ENCODE data around the gene TBL3. TPM values are rescaled to one million over a fixed set of nuclear protein-coding genes. Genes with fewer than 3 reads are reported as not detected.

TBL3 gene
- total and polyA plus RNA-seq, 9 of the 15 experiments (the other 6 are each of a cell fraction or from before 2014, with no cell fraction given) = 0.97 to 117 (median 24.5) TPM

GRCh38 chr16:1984347-1985225 is 12.7 kb downstream of the TBL3 start (continued):
- TF ChIP-seq RERE (CRISPR knock-in tag; IDR thresholded peaks at IDR 0.05; ENCODE audit: borderline replicate concordance) = no peak
- TF ChIP-seq NR0B1 (IDR thresholded peaks at IDR 0.05; ENCODE audit: partially characterized antibody) = no peak
- no peak for TF ChIP-seq ID3 (CRISPR knock-in tag; IDR thresholded peaks at IDR 0.05)
- 0 out of 2 replicates have a peak, but pooled peaks have one; percentile 25 for TF ChIP-seq ID3 (tag; IDR thresholded peaks at IDR 0.05)
- no peak for TF ChIP-seq ZNF609 (CRISPR knock-in tag; IDR thresholded peaks at IDR 0.05; ENCODE audit: borderline replicate concordance)
- no peak for TF ChIP-seq ETV6 (IDR thresholded peaks at IDR 0.05; ENCODE audit: borderline replicate concordance in 1 of 2, low read depth in 2 of 2, low read length in 1 of 2)
- no peak for TF ChIP-seq ETV6 (CRISPR knock-in tag; IDR thresholded peaks at IDR 0.05; ENCODE audit: borderline replicate concordance)
- TF ChIP-seq EGR1 (conservative IDR thresholded peaks at IDR 0.05) = peak; percentile 38; the same call in 1 of the 2 replicates
- TF ChIP-seq RUNX1 (IDR thresholded peaks at IDR 0.05; ENCODE audit: low read depth) = peak; percentile 3; the same call in 1 of the 2 replicates
